ENCODE measurements around the gene NTSR2.

- TF ChIP-seq CTCF (IDR thresholded peaks at IDR 0.05) (no peak), POLR2A (IDR thresholded peaks at IDR 0.05) (no peak), EP300 (IDR thresholded peaks at IDR 0.05) (no peak)
These were observed 29.9 kb downstream of the NTSR2 start for GRCh38 chr2:11640132-11640531.

All from suprapubic skin (tissue), 3 donors.